Activated CD4-positive, alpha-beta T cell treated with anti-CD3 and anti-CD28 coated beads, Interleukin-2, amount 10 ng/mL, durations not matched to agents 7 days and 5 days (primary cell): ENCODE measurements around the gene RNFT2. TPM values are rescaled to one million over a fixed set of nuclear protein-coding genes. Genes with fewer than 3 reads are reported as not detected.

Experiments used
- CTCF ChIA-PET: fragments of 350-600 bp; sonication (Branson Sonifier 250); formaldehyde crosslinking; loops from one replicate; lab custom pipeline; 2021; ENCODE audit warnings: antibody characterized with exemption; lab: Charles Lee
- POLR2A ChIA-PET: fragments of 350-600 bp; sonication (Branson Sonifier 250); formaldehyde crosslinking; loops from one replicate; lab custom pipeline; 2021; ENCODE audit warnings: antibody characterized with exemption; lab: Charles Lee
- DNase-seq: peaks from one replicate; pipeline ENCODE4 v3.0.0-alpha.2; 2020
- H3K27ac Mint-ChIP-seq: one replicate; pipeline ENCODE4 v1.8.0; 2021; ENCODE audit warnings: mild to moderate bottlenecking, moderate library complexity, mixed read lengths
- H3K27me3 Mint-ChIP-seq: one replicate; pipeline ENCODE4 v1.8.0; 2021; ENCODE audit warnings: mixed read lengths
- H3K36me3 Mint-ChIP-seq: one replicate; pipeline ENCODE4 v1.8.0; 2021; ENCODE audit warnings: low read depth, mixed read lengths
- H3K4me1 Mint-ChIP-seq: one replicate; pipeline ENCODE4 v1.8.0; 2021; ENCODE audit warnings: mixed read lengths
- H3K4me3 Mint-ChIP-seq: one replicate; pipeline ENCODE4 v1.8.0; 2021; ENCODE audit warnings: mild to moderate bottlenecking, moderate library complexity, mixed read lengths
- H3K9me3 Mint-ChIP-seq: one replicate; pipeline ENCODE4 v1.8.0; 2021; ENCODE audit warnings: mixed read lengths
- total RNA-seq, 2 experiments: library from RNA; stranded (reverse); gene quantifications; one replicate each; pipeline ENCODE4 v1.2.3, GENCODE V29; 2021

RNFT2 gene
- total RNA-seq, 2 experiments from 2014 or later: 11.7 to 15.1 TPM

DNA sequence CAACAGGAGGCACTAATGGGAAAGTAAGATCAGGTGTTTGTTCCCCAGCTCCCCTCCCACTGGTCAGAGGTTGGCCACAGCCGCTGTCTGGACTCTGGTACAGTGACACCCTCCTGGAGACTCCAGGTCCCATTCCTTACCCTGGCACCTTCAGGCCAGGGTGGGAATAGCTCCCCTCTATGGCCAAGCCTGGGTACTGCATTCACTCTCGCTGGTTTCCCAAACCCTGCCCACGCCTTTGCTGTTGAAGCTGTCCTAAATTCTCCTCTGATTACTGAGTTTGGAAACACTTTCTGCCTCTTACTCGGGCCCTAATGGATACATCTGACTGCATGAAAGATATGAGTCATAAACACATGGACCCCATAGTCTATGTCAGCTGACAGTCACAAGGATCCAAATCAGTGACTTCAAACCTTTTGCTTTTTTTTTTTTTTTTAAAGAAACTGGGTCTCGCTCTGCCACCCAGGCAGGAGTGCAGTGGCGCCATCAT is 125.2 kb downstream of the RNFT2 start:
- no peak for DNase-seq
- H3K36me3 Mint-ChIP-seq: no peaks in the 10 kb centered on the region
- peaks cover 9% of the 10 kb centered on the region for H3K4me1 Mint-ChIP-seq
- ChIA-PET CTCF (interaction anchor here (0.9 kb wide), 1 partner anchor 17 kb away, joined by 3 read pairs; no protein-coding TSS in a partner anchor), POLR2A (no interaction called here)
- no peaks in the 10 kb centered on the region for H3K9me3 Mint-ChIP-seq
- H3K27ac Mint-ChIP-seq: no peak overlapping the region
- no peak overlapping the region for H3K4me3 Mint-ChIP-seq
- peaks cover 20% of the 10 kb centered on the region for H3K27me3 Mint-ChIP-seq

DNA sequence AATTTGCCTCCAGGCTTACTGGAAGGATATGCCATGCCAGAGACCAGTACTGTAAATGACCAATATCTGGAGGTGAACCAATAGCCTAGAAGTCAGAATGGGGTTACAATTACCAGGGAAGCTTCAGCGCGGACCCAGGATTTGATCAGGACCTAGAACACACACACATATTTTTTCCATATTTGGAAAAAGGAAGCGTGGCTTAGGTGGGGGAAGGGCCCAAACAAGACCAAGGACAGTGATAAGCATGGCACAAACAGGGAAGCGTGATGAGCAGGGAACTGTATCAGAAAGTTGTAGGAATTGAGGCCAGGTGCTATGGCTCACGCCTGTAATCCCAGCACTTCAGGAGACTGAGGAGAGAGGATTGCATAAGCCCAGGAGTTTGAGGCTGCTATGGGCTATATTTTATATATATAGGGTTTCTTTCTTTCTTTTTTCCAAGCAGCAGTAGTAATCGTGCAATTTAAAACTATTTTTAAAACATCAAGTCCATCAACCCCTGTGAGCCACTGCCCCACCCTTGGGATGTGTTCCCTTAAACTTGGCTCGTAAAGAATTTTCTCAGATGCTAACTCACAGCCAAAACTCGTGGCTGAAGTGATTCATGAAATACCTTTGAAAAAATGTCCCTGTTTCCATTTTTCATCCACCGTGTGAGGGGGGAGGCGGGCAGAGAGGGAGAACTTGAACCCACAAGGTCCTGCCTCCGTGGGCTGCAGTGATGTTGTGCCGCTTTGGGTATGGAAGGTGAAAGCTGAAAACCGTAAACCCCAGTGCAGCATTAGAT is 126.5 kb downstream of the RNFT2 start:
- Mint-ChIP-seq H3K4me1 (peaks cover 9% of the 10 kb centered on the region), H3K27ac (no peak overlapping the region), H3K27me3 (peaks cover 10% of the 10 kb centered on the region), H3K36me3 (no peaks in the 10 kb centered on the region), H3K4me3 (no peak overlapping the region), H3K9me3 (no peaks in the 10 kb centered on the region)
- no peak for DNase-seq
- ChIA-PET POLR2A (no interaction called here), CTCF (interaction anchor here (0.9 kb wide), 1 partner anchor 16 kb away, joined by 3 read pairs; no protein-coding TSS in a partner anchor)

DNA sequence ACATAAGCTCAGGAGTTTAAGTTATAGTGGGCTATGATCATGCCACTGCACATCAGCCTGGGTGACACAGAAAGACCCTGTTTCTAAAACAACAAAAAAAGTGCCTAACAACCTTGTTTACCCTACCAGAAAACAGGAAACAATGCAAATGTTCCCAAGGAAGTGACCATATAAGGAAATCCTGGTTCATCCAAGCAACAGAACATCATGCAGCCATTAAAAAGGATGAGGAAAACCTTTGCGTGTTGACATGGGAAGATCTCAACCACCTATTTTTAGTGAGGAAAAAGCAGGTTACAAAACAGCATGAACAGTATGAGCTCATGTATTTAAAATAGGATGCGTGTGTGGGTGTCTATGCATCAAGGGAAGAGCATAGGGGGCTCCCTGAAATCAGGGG is 129.4 kb downstream of the RNFT2 start:
- no peaks in the 10 kb centered on the region for H3K9me3 Mint-ChIP-seq
- H3K4me1 Mint-ChIP-seq: no peaks in the 10 kb centered on the region
- H3K4me3 Mint-ChIP-seq: no peak overlapping the region
- peaks cover 5% of the 10 kb centered on the region for H3K27me3 Mint-ChIP-seq
- H3K27ac Mint-ChIP-seq: no peak overlapping the region
- no peak for DNase-seq
- ChIA-PET CTCF (interaction anchor here (0.6 to 1.5 kb wide), 3 partner anchors 9 to 304 kb away, joined by 3 to 4 read pairs (median 4); no protein-coding TSS in a partner anchor), POLR2A (no interaction called here)
- no peaks in the 10 kb centered on the region for H3K36me3 Mint-ChIP-seq

DNA sequence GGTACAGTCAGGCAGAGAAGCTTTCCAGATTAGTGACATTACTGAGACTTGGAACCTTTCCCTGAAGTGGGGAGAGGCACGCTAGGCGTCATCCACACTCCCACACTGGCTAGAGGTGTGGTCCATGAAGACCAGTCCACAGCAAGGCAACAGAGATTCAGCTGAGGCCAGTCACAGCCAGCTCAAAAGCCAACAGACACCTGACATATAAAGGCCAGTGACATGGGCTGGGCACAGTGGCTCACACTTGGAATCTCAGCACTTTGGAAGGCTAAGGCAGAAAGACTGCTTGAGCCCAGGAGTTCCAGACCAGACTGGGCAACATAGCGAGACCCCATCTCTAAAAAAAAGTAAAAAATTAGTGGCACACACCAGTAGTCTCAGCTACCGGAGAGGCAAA is 132.2 kb downstream of the RNFT2 start:
- ChIA-PET POLR2A (no interaction called here), CTCF (interaction anchor here (1.9 kb wide), 1 partner anchor 10 kb away, joined by 7 read pairs; no protein-coding TSS in a partner anchor)
- Mint-ChIP-seq H3K27ac (no peak overlapping the region), H3K9me3 (peaks cover 4% of the 10 kb centered on the region), H3K4me3 (no peak overlapping the region), H3K36me3 (no peaks in the 10 kb centered on the region), H3K27me3 (peaks cover 26% of the 10 kb centered on the region), H3K4me1 (peaks cover 7% of the 10 kb centered on the region)
- DNase-seq: no peak

DNA sequence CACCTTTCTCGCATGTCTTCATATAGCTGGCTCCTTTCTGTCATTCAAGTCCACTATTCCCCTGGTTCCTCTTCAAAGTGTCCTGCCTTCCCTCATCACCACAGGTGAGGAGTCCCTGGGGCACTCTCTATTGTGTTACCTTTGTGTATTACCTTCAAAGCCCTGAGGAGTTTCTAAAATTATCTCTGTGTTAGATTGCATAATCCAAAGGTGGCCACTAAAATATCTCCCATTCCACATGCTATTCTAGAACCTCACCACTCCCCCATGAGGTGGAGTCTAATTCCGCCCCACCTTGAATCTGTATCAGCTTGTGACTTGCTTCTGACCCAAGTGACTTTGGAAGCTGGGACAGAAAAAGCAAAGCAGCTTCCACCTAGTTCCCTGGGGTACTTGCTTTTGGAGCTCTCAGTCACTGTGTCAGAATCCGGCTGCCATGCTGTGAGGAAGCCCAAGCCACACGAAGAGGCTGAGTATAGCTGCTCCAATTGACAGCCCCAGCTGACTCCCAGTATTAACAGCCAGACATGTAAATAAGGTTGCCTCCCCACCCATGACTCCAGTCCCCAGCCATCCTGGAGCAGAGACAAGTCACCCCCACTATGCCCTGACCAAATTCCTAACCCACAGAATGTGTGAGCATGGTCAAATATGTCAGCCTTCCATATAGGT is 136.3 kb downstream of the RNFT2 start:
- Mint-ChIP-seq H3K4me1 (peaks cover 19% of the 10 kb centered on the region), H3K9me3 (peaks cover 4% of the 10 kb centered on the region), H3K4me3 (no peak overlapping the region), H3K27ac (no peak overlapping the region), H3K36me3 (peaks cover 2% of the 10 kb centered on the region), H3K27me3 (peaks cover 65% of the 10 kb centered on the region)
- ChIA-PET POLR2A (no interaction called here), CTCF (no interaction called here)
- no peak for DNase-seq

DNA sequence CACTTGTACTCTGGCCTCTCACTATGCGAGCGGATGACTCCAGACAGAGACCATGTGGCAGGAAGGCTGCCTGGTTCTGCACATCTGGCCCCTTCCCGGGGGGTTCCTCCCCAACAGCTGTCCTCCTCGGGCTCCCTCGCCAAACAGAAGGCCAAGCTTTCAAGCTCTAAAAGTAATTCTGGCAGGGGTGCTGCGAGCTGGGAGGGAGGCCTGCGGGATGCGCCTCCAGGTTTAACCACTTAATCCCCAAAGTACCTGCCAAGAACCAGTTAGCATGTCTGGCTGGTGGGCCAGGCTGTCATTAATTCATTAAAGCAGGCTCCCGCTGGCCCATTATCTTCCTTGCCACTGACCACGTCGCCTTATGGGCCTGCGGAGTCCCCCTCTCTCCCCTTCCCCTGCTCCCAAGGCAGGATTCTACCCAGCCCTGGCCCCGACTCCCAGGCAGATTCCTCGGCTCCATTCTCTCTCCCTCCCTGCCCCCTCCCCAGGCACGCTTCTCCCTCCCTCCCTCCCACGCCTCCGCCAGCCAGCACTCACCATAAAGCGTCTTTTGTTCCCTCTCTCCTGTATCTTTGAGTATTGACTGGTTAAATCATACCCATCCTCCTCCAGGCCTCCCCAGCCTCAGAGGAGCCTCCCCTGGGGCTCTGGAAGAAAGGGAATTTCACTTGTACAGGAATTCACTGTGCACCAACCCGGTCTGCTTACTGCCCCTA is 138.2 kb downstream of the RNFT2 start:
- Mint-ChIP-seq H3K4me3 (no peak overlapping the region), H3K27ac (no peak overlapping the region), H3K4me1 (peaks cover 30% of the 10 kb centered on the region), H3K36me3 (peaks cover 2% of the 10 kb centered on the region), H3K9me3 (peaks cover 4% of the 10 kb centered on the region), H3K27me3 (peaks cover 76% of the 10 kb centered on the region)
- ChIA-PET CTCF (interaction anchor here (1.3 kb wide), 1 partner anchor 9 kb away, joined by 4 read pairs; no protein-coding TSS in a partner anchor), POLR2A (no interaction called here)
- DNase-seq: no peak

DNA sequence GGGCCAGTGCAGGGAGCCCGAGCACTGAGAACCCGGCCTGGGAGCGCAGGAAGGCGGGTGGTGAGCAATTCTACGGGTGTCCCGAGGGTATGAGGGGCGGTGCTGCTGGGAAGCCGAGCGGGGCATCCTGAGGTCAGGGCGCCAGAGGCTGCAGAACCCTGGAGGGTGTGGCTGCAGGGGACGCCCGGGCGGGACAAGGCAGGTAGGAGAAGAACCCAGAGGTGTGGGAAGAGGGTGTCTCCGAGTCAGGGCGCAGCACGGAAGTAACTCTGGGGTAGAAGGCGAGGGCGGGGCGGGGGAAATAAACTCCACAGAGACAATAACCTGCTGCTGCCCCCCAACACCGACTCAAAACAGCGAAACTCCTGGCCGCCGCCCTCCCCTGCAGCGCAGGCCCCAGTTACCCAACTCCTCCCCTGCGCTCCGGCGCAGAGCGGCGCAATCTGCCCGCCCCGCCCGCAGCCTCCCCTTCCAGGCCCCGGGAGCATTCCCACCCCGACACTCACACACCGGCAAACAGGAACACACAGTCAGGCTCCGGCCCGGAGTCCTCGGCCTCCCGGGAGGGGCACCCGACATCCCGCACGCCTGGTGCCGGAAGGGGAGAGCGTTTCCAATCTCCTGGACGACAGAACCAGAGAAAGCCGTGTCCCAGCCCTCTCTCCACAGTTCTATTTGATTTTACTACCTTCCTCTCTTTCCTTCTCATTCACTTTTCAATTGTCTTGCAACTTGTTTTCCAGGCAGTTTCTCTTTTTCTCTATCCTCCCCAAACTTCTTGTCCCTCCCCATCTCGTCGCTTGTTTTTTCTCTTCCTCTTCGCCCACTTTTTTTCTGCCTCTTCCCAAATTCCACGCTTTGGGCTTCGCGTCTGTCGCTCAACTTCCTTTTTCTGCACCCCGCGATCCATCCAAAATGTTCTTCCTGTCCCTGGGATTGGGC is 140.7 kb downstream of the RNFT2 start:
- H3K9me3 Mint-ChIP-seq: peaks cover 4% of the 10 kb centered on the region
- peaks cover 2% of the 10 kb centered on the region for H3K36me3 Mint-ChIP-seq
- H3K4me1 Mint-ChIP-seq: peaks cover 38% of the 10 kb centered on the region
- no peak for DNase-seq
- peak overlapping the region; percentile 67 for H3K4me3 Mint-ChIP-seq
- peaks cover 87% of the 10 kb centered on the region for H3K27me3 Mint-ChIP-seq
- H3K27ac Mint-ChIP-seq: no peak overlapping the region
- CTCF ChIA-PET: interaction anchor here (1.9 kb wide), 1 partner anchor 9 kb away, joined by 7 read pairs; no protein-coding TSS in a partner anchor
- POLR2A ChIA-PET: no interaction called here

DNA sequence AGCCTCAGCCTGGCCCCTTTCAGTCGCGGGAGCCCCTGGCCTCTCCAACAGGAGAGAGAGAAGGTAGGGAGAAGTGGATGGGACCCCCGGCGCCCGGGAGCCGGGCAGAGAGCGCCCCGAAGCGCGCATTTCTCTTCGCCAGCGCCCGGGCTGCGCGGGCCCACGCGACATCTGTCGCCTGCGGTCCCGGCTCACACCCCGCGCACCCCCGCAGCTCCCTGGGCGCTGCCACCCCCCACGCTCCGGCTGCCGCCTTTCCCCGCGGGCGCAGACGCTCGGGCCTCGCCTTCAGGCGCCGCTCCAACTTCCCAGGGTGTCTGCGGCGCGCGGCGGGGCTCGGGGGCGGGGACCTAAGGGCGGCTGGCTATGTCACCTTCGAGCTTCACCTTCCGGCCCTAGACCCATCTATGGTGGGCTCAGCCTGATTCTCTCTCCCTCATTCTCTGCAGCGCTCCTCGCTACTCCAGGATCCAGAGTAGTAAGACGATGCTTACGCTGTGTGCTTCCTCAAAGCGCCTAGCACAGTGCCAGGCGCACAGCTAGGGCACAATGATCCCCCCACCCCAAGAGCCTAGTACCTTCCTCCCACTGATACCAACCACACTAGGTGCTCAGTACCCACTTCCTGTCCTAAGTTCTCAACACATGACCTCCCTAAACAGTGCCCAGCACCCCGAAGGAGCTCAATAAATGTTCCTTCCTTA is 141.5 kb downstream of the RNFT2 start:
- H3K27ac Mint-ChIP-seq: no peak overlapping the region
- peaks cover 2% of the 10 kb centered on the region for H3K36me3 Mint-ChIP-seq
- peaks cover 2% of the 10 kb centered on the region for H3K9me3 Mint-ChIP-seq
- ChIA-PET CTCF (interaction anchor here (0.9 to 1.9 kb wide), 2 partner anchors 10 to 16 kb away, joined by 3 to 7 read pairs; no protein-coding TSS in a partner anchor), POLR2A (no interaction called here)
- no peak for DNase-seq
- peak overlapping the region; percentile 78 for H3K4me3 Mint-ChIP-seq
- H3K4me1 Mint-ChIP-seq: peaks cover 35% of the 10 kb centered on the region
- peaks cover 84% of the 10 kb centered on the region for H3K27me3 Mint-ChIP-seq

DNA sequence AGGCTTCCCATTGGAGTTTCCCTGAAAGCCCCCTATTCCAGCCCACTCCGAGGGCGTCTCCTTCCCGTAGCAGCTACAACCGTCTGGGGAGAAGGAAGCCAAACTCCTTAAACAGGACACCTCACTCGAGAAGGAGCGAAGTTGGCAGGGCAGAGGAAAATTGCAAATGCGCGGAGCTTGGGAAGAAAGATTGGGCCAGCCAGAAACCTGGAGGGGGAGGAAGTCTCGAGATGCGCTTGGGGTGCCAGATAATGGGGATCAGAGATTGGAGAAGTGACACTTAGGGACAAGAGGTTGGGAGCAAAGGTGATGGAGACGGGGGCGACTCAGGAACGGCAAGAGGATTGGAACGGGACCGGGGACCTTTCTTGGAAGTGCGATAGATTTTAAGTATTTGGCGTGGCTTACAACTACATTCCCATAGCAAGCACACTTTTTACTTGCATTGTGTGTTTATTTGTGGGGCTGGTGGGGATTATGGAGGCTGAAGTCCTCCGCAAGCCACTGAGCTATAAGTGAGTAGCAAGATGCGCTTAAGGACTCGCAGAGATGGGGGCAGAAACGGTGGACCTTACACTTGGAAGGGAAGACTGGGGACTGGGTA is 142.2 kb downstream of the RNFT2 start:
- DNase-seq: no peak
- H3K9me3 Mint-ChIP-seq: no peaks in the 10 kb centered on the region
- H3K27ac Mint-ChIP-seq: peak overlapping the region; percentile 68
- peaks cover 35% of the 10 kb centered on the region for H3K4me1 Mint-ChIP-seq
- POLR2A ChIA-PET: no interaction called here
- peaks cover 82% of the 10 kb centered on the region for H3K27me3 Mint-ChIP-seq
- peaks cover 2% of the 10 kb centered on the region for H3K36me3 Mint-ChIP-seq
- peak overlapping the region; percentile 78 for H3K4me3 Mint-ChIP-seq
- CTCF ChIA-PET: interaction anchor here (0.9 to 1.9 kb wide), 3 partner anchors 11 to 16 kb away, joined by 3 to 7 read pairs (median 3); no protein-coding TSS in a partner anchor

DNA sequence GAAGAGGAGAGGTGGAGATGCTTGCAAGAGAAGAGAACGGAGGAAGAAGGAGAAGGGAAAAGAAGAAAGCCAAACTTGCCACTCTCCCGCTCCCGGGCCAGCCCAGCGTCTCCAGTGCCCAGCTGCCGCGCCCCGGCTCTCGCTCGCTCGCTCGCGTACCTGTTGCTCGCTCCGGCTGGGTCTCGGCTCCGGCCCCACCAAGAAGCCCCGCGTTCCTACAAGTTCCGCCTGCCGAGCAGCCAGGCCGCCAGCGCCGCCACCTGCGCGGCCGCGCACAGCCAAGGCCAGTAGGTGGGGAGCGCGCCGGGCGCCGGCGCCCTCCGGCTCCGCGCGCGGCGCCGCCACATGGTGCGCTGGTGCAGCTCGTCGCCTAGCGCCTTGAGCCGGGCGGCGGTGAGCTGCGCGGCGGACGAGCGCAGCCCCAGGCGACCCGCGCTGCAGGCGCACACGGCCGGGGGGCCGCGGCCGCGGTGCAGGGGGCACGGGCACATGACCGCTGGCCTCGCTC is 142.8 kb downstream of the RNFT2 start:
- peaks cover 35% of the 10 kb centered on the region for H3K4me1 Mint-ChIP-seq
- POLR2A ChIA-PET: no interaction called here
- H3K36me3 Mint-ChIP-seq: peaks cover 2% of the 10 kb centered on the region
- no peaks in the 10 kb centered on the region for H3K9me3 Mint-ChIP-seq
- peak overlapping the region; percentile 68 for H3K27ac Mint-ChIP-seq
- DNase-seq: peak; percentile 31
- H3K4me3 Mint-ChIP-seq: peak overlapping the region; percentile 78
- H3K27me3 Mint-ChIP-seq: peaks cover 78% of the 10 kb centered on the region
- CTCF ChIA-PET: interaction anchor here (0.9 to 1.9 kb wide), 3 partner anchors 11 to 24 kb away, joined by 3 to 7 read pairs (median 3); no protein-coding TSS in a partner anchor
